ENCODE results near the gene ENTPD6.
"Not testable (repeated sequence)": the region's sequence is repeated elsewhere in the genome, so short reads cannot be mapped to it uniquely, and the experiment has no call there.

The ENTPD6 gene

DNA sequence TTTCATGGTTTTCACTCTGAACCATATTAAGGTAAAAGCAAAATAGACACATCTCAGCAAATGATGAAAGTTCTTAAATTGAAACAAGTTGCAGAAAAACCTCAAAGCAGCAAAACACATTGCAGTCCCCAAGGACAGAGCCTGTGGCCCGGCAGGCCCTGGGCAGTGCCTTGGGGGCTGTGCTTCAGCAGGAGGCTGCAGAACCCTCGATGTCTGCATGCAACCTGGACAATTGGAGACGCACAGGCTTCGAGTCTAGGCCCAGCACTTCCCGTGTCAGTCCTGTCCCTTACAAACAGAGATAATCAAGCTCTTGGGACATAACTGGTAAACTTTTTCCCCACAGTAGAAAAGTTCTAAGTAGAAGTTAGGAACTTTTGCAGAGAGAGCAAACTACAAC lies 61.6 kb downstream of the ENTPD6 start:
- DNase-seq (ENCODE audit: low read depth in 2 of 2) = no peak

DNA sequence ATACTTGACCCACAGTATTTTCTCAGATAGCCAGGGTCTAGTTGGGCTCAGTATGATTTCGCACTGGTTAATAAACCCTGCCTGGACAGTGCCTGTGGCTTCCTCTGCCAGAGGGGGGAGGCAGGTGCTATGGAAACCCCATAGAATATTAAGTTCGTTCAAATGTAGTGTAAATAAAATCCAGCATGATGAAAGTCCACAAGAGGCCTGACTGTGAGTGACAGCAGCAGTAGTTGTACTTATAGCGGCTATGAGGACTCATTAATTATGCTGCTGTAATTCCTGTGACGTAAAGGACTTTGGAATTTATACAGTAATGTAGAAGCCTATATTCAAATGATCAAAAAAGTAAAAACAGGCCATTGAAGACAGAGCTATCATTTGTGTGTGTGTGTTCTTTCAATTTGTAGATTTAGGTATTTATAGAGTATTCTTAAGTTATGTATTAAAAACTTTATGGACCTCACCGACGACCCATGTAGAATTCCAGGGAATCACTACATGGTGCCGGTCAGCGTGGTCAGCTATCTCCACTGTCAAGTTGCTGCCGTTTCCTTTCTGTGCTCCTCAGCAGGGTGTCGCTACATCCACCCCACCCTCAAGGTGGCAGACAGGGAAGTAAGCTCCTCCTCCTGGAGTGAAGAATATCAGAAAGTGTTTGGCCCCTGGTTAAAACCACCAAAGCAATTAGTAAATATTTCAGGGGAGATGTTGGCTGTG lies 62.4 kb downstream of the ENTPD6 start:
- DNase-seq (ENCODE audit: low read depth in 2 of 2) = no peak

DNA sequence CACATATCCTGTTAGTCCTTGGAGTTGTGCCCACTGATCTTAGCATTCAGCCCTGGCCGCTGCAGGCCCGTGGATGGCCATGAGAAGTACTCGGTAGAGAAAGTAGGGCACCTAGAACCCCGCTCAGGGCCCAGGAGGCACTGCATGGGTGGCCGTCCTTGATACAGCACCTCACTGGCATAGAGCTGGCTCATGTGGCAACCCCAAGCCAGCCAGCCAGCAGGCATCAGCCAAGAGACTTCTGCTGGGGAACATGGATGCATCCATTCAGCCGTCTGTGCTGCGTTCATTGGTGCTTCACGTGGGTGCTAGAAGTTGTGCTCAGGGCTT lies 62.9 kb downstream of the ENTPD6 start:
- DNase-seq (ENCODE audit: low read depth in 2 of 2) = no peak

DNA sequence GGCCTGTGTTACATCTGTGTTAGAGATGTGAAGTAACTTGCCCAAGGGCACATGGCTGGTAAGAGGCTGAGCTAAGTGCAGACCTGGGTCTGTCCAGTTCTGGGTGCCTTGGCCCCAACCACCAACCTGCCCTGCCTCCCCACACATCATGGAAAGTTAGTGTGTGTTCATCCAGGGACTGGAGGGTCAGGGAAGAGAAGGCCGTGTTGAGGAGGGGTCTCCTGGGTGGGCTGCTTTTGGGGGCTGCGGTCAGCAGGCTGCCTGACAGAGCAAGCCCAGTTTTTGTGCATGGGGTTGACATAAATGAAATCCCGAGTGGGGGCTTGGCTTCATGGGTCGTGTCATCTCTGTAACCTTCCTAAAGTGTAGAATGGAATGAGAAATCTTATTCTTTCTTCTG lies 63.3 kb downstream of the ENTPD6 start:
- DNase-seq (ENCODE audit: low read depth in 2 of 2) = no peak

DNA sequence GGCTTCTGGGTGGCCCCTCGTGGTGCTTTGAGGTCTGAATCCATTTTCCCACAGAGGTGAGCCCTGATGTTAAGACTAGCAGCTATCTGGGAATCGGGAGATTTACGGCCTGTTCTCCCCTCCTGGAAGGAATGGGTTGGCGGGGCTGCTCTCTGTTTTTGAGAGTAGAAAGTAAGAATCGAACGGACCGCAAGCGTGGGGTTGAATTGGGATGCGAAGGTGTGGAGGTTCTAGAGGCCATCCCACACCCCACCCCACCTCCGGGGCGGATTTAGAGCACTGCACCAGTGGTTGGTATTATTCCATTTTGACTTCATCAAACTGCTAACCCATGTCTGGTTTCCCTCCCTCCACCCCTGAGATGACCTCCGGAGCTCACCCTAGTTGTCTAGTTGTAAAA lies 63.8 kb downstream of the ENTPD6 start:
- DNase-seq (ENCODE audit: low read depth in 2 of 2) = no peak

DNA sequence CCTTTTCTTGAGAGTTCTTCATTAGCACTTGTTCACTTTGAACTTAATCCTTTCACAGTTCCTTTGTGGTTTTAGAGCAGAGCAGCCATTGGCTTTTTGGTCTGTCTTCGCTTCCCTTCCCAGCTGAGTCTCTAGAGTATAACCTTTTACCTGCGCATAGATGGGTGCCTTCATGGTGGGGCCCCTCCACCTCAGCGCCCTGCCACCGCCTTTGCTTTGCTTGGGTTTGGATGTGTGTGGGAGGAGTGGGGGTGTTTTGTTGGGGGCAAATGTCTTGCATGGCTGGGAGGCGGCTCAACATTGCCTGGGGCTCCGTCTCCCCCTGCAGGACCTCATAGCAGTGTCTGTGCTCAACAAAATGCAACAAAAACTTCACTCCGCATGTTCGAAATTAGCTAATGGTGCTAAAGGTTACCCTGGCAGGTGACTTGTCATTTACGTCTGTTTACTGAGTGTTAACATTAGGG lies 64.3 kb downstream of the ENTPD6 start:
- DNase-seq (ENCODE audit: low read depth in 2 of 2) = no peak

DNA sequence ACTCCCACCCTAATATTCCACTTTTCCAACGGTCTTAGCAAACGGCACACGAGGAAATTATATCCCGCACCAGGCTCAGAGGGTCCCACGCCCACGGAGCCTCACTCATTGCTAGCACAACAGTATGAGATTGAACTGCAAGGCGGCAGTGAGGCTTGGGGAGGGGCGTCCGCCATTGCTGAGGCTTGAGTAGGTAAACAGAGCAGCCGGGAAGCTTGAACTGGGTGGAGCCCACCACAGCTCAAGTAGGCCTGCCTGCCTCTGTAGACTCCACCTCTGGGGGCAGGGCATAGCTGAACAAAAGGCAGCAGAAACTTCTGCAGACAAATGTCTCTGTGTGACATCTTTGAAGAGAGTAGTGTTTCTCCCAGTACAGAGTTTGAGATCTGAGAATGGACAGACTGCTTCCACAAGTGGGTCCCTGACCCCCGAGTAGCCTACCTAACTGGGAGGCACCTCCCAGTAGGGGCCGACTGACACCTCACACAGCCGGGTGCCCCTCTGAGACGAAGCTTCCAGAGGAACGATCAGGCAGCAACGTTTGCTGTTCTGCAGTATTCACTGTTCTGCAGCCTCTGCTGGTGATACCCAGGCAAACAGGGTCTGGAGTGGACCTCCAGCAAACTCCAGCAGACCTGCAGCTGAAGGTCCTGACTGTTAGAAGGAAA lies 65.4 kb downstream of the ENTPD6 start:
- DNase-seq (ENCODE audit: low read depth in 2 of 2) = not testable (repeated sequence)

DNA sequence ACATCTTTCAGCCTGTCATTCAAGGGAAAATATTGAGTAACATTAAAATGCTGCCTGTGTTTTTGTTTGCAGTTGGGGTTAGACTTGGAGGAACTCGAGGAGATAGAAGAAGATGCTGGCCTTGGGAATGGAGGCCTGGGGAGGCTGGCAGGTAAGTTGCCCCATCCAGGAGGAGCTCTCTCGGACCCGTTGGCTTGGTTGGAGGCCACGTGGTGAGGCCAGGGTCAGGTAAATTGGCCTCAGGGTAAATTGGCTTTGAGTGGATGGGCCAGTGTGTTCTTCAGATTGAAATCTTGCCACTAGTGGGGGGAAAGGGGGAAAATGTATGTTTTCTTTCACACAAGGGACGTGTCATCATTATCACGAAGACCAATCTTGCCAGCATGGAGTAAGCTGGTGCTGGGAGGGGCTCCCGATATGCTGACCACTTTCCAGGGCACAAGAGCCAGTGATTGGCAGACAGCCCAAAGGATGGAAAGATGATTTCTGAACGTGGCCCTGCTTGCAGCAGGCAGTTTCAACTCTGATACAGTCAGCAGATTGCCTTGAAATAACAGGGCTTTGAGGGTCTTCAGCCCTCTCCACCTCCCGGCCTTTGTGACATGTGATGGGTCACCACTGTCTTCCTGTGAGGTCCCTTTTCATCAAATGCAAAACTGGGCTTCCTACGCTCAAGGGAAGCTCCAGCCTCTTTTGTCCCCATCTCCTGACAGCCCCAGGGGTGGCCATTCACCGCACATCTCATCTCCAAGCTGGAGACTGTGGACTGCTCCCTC lies 73.7 kb downstream of the ENTPD6 start:
- no peak for DNase-seq (ENCODE audit: low read depth in 2 of 2)

DNA sequence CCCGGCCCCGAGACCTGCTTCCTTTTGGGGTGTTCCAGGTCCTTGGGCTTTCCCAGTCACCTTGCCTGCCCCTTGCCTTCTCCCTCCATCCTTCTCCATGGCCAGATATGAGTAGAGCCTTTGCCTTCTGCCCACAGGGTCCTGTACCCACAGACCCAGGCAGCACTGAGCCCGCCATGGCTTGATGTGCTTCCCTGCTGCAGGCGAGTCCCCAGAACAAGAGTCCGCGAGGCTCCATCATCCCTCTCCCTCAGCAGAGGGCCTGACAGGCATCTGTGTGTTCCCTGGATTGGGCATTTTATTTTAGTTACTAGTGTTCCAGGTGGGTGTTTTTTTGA lies 74.3 kb downstream of the ENTPD6 start:
- DNase-seq (ENCODE audit: low read depth in 2 of 2) = no peak

DNA sequence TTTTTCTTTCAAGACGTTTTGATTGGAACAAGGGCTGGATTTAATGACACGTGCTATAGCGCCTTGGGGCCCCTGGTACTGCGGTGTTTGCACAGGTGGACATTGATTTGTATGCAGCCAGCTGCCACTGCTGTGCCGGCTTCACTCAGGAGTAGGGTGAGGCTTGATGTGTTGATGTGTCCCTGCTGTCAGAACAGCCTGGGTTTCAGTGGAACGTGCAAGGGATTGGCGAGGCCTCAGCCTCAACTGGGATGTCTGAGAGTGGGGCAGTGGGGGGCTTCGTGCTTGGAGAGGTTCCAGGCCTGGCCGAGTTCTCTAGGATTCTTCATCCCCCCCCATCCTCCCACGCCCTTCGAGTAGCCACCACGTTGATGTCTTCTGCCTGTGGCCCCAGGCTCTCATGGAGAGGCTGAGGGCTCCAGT lies 75.3 kb downstream of the ENTPD6 start:
- DNase-seq (ENCODE audit: low read depth in 2 of 2) = no peak

DNA sequence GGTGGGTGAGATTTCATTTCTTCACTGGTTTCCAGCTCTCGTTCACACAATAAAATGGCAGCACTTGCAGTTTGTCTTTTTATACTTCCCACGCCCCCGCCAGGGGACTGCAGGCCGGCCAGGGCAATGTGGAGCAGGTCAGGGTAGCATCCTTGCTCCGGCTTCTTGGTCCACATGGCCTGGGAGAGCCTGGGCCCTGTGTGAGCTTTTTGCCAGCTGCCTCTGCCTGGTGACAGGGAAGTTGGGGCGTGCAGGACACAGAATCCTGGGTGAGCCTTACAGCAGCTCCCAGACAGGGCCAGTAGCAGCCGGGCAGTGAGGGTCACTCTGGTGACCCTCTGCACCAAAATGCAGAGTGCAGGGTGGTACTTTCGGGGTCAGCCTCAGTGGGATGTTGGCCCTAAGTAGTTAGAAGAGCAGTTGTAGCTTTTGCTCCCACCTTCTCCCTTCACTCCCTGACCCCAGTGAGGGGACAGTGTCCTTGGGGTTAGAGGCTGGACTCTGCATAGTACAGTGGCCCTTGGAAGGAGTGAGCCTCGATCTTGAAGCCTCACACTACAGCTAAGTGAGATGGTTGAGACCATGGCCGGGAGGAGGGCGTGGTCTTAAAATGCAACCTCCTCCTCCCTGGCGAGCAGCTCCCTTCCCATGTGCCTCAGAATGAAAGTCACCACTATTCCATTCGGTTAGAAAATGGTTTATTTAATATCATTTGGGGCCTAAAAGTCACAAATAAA lies 76.1 kb downstream of the ENTPD6 start:
- DNase-seq (ENCODE audit: low read depth in 2 of 2) = no peak

DNA sequence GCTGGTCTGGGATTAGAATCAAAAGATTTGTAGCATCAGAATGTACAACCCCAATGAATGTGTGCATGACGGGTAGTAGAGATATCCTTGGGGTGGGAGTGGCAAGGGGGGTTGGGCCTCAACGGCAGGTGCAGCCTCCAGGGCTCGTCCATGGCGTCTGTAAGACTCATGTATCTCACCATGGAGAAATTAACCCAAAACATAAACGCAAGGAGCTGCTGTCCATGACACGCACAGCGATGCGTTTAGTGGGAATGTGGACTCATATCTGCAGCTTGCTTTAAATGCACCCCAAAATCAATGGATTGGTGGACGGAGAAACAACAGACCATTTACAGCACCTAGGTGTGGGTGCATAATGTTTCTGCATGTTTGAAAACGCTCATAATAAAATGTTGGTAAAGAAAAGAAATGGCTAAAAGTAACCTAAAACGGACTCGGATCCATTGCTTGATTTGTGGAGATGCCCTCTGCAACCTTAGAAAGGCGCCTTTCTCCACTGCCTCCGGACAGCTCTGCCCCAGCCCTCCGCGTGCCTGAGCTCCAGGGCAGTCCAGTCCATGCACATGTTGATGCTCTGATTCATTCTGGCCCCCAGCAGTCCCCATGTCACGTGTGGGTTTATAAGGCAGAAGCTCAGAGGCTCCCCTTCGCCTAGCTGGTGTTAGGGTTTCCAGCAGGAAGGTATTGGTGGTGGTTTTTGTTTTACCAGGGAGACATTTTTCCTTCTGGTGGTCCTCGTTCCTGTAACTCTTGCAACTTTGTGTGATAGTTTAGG lies 76.9 kb downstream of the ENTPD6 start:
- DNase-seq (ENCODE audit: low read depth in 2 of 2) = no peak

DNA sequence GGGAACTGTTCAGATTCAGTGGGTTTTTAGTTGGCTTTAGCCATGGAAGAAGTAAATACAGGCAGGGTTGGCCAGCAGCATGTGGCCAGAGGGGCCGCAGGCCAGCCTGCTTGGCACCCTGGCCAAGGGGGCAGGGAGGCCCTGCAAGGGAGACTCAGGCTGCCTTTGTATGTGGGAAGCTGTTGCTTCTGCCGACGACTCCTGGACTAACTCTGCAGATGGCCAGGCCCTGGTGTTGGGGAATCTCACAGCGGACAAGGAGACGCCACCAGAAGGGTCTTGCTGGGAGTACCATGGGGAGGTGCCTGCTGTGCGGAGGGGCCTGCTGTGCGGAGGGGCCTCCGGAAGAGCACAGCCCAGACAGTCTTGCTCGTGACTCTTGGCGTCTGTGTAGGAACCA lies 77.5 kb downstream of the ENTPD6 start:
- no peak for DNase-seq (ENCODE audit: low read depth in 2 of 2)

DNA sequence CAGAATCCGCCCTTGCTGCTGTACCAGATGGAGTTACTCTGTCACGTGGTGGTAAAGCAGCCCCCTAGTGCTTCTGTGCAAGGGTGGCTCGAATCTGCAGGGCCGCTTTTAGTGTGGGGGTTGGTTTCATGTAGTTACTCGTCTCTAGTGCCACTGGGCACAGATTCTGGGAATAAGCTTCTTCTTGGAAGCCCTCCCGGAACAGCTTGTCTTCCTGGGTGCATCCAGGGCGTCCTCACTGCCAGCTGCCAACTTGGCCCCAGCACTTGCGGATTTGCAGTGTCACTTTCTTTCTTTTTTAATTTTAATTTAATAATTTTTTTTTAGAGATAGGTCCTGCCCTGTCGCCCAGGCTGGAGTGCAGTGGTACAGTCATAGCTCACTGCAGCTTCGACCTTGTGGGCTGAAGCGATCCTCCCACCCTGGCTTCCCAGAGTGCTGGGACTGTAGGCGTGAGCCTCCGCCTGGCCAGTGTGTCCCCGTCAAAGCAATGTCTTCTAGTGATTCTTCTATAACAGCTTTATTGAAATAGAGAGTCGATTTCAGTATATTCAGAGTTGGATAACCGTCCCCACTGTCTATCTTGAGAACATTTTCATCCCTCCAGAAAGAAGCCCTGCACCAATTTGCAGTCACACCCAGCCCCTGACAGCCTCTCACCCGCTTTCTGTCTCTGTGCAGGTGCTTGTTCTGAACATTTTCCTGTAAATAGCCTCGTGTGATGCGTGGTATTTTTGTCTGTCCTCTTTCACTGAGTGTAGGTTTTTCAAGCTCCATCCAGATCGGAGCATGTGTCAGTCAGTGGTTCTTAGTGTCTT lies 78.2 kb downstream of the ENTPD6 start:
- DNase-seq (ENCODE audit: low read depth in 2 of 2) = no peak

DNA sequence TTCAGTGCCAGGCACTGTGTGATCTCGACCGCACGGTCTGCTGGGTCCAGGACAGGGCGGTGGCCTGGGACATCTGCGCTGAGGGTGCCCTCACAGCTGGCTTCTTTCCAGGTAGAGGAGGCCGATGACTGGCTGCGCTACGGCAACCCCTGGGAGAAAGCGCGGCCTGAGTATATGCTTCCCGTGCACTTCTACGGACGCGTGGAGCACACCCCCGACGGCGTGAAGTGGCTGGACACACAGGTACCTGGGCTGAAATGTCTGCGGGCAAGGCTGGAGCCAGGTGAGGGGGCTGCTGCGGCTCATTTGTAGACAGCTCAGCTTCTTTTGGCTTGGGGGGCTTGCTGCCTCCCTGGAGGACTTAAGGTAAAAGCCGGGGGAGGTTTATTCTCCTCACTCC lies 79.0 kb downstream of the ENTPD6 start:
- no peak for DNase-seq (ENCODE audit: low read depth in 2 of 2)

DNA sequence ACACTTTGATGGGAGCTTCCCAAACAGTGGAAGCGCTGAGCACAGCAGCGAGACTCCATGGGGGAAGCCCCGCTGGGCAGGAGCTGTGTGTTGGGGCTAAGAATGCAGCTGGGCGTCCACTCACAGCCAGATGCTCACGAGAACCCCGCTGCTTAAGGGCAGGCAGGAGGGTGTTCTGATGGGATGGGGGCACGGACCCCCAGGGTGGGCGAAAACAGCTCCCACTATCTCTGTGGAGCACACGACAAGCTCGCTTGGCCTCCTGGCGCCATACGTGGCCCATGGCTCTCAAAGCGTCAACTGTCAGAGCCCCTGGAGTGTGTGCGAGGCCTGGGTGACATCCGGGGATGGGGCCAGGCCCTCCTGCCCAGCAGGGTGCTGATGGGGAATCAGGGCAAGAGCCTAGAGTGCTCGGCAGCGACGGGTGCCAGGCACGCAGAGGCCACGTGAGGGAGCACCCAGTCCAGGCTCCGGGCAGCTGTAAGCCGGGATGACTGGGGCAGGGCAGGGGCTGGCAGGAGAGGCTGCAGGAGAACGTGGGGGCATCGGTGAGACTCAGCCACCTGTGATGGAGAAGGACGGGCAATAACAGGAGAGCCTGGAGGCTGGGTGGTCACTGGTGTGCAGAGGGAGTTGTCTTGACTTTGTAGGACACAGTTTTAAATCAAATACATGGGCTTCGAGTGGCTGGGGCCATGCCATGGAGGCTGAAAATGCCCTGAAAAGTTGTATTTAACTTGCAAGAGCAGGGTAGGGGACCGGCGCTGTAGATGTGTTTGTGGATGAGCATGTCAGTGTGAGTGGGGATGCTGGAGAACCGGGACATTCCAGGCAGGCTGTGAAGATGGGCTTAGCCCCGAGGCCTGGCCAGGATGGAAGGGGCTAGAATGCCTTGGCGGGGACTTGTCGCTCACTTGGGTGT lies 79.6 kb downstream of the ENTPD6 start:
- no peak for DNase-seq (ENCODE audit: low read depth in 2 of 2)

DNA sequence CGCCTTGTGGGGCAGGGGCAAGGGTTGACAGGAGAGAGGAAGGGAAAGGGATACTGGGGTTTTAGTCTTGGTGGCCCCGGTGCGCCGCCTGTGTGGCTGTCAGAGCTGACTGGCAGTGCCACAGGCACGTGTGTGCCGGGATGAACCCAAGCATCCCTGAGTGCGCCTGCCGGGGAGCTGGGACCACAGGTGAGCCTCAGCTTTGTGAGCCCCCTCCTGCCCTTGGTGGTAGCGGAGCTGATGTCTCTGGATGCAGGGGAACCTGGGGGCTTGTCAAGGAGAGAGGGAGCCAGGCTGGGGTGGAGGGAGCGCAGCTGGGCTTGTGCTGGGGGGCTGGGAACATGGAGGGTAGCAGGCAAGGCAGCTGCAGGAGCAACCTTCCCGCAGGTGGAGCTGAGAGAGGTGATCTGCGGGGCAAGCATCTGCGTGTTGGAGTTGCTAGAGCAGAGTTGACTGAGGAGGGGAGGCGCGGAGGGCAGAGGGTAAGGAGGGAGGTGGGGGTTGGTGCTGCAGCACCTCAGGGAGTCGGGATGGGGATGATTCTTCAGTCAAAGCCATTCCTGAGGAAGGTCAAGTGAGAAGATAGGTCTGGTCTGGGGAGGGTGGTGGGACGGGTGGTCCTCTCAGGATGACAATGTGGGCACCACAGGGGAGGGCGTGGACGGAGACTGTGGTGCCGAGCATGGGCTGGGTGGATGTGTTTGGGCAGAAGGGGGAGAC lies 80.5 kb downstream of the ENTPD6 start:
- no peak for DNase-seq (ENCODE audit: low read depth in 2 of 2)

Data from fibroblast of skin of left biceps (primary cell).